Fibroblast of the aortic adventitia (primary cell): ENCODE data around the gene CASQ2. TPM values are rescaled to one million over a fixed set of nuclear protein-coding genes. Genes with fewer than 3 reads are reported as not detected.

Experiments
- DNase-seq: peaks from one replicate; pipeline ENCODE4 v3.0.0-alpha.2; 2010; ENCODE audit warnings: low read depth
- H3K4me3 ChIP-seq: 2 replicates; pipeline ENCODE4 v1.5.1; 2011; ENCODE audit warnings: low read depth, mild to moderate bottlenecking, control low read depth, low read length, moderate library complexity
- CTCF ChIP-seq: IDR thresholded peaks from 2 replicates; pipeline ENCODE4 v1.5.1; 2011; ENCODE audit warnings: mild to moderate bottlenecking, low read length, control low read depth, inconsistent platforms; ENCODE audit not compliant: insufficient read depth
- total RNA-seq: library from RNA; depleted of rRNA; stranded (reverse); fragments of >200 nt; gene quantifications from 2 replicates; pipeline ENCODE4 v1.2.3, GENCODE V29; 2012; ENCODE audit warnings: low replicate concordance

The CASQ2 gene
- total RNA-seq, 1 donor: not detected

DNA sequence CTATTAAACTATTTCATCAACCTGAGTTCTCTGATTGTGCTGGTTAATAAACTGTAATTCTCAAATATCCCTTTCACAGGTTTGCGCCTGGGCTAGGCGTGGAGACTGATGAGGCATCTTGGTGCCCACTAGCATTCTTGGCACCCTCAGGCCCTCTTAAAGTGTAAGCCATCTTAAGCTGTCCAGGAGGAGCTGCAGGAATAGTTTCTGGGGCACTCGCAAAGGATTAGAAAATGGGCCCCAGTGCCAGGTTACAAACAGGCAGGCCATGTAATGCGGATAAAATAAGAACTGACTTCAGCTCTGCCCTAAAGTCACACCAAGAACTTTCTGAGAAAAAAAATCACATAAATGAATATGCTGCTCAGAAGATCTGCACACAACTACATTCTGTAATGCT, 1.1 kb downstream of the CASQ2 start:
- DNase-seq: no peak
- no peak overlapping the region for H3K4me3 ChIP-seq
- TF ChIP-seq CTCF: no peak

DNA sequence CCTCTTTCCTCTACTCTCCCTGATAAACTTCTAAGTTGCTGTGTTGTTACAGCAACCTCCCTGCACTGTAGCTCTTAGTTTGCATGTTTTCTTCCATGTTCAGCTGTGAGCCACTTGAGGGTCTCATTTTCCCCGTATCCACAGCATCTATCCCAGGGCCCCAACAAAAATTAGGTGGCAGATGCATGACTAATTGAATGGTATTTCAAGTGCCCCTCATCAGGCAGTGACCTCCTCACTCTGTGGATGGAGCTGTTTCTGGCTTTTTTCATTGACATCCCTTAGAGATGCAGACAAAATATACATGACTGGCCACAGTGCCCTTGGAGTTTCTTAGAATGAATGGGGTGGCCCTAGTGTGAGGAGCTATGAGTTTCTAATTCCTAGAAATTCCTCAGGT, 3.4 kb downstream of the CASQ2 start:
- DNase-seq: no peak
- no peak for TF ChIP-seq CTCF
- no peak overlapping the region for H3K4me3 ChIP-seq

- no peak overlapping the region for H3K4me3 ChIP-seq
- peak; percentile 28 for TF ChIP-seq CTCF
- peak; percentile 38 for DNase-seq
Measured at GRCh38 chr1:115764541-115764940, 4.0 kb downstream of the CASQ2 start.

GRCh38 chr1:115762779-115763178, 5.7 kb downstream of the CASQ2 start:
- H3K4me3 ChIP-seq: no peak overlapping the region
- TF ChIP-seq CTCF: no peak
- no peak for DNase-seq

- TF ChIP-seq CTCF: no peak
- no peak for DNase-seq
- H3K4me3 ChIP-seq: no peak overlapping the region
Measured at GRCh38 chr1:115761601-115762302, 6.8 kb downstream of the CASQ2 start.

DNA sequence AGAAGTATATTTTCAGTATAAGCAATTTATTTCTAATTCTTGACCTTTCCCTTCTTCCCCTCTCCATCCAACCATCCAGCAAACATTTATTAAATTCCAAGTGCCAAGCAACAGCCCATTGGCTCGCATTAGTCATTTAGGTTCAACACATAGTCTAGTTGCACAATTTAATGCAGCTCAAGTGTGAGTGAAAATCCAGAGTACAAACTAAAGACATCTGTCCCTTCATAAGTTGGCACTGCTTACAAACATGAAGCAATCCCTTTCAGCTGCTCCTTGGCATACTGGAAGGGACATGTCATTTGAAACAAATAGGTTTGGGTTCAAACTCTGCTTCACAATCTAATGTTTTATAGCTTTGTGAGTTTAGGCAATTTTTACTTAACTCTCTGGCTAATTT, 10.7 kb downstream of the CASQ2 start:
- no peak for TF ChIP-seq CTCF
- no peak for DNase-seq
- H3K4me3 ChIP-seq: no peak overlapping the region

DNA sequence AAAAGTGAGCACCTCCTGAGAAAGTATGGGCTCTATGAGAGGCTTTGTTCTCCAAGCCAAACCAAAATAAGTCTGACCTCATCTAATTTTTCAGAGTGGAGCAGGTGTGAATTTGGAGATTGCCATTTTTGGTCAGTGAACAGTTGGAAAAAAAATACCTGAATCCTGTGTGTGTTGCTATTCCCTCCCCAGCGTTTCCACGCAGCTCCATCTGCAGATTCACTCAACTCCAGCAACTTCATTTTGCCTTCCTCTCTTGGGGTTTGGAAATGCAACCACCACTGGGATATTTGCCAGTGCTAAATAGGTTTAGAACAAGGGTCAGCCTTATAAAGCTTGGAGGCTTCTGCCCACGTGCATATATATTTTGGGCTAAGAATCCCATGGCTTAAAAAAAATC, 11.2 kb downstream of the CASQ2 start:
- no peak overlapping the region for H3K4me3 ChIP-seq
- no peak for DNase-seq
- TF ChIP-seq CTCF: no peak
